Lower leg skin (tissue), 4 donors: ENCODE data around the gene DDX39B. TPM values are rescaled to one million over a fixed set of nuclear protein-coding genes. Genes with fewer than 3 reads are reported as not detected.

ENCODE experiments used
- DNase-seq, 2 donors: peaks; one replicate each; pipeline ENCODE4 v3.0.0-alpha.2; 2019; ENCODE audit warnings: low spot score in 2 of 2
- H3K4me3 ChIP-seq: fragments of 200-600 bp; sonication (generic); 2 replicates; pipeline ENCODE4 v1.5.1; 2017; ENCODE audit warnings: mild to moderate bottlenecking, low read depth; ENCODE audit not compliant: poor library complexity, severe bottlenecking
- POLR2A ChIP-seq, 2 donors: fragments of 450-650 bp; IDR thresholded peaks; one replicate each; pipeline ENCODE4 v1.6.1; 2016 to 2017; ENCODE audit warnings: antibody characterized with exemption in 2 of 2, mild to moderate bottlenecking in 1 of 2, moderate library complexity in 1 of 2
- WGBS, 2 donors: methylation state at CpG; one replicate each; pipeline ENCODE4 v1.1.5; 2018; 5-methylcytosine and 5-hydroxymethylcytosine counted together
- intact Hi-C: fragments of 100-400 bp; cut with DNase I; formaldehyde crosslinking; loops from one replicate; pipeline ENCODE4 v1.15.0; 2023; ENCODE audit warnings: low total_unique reads
- total RNA-seq, 4 donors: library from RNA; depleted of rRNA; stranded (reverse); fragments of >200 nt; gene quantifications; one replicate each; pipeline ENCODE4 v1.1.0, GENCODE V29; 2016
- TF ChIP-seq, protein P1 (sequence below), 3 donors: fragments of 450-650 bp; IDR thresholded peaks; one replicate each; pipeline ENCODE4 v1.5.1; 2016; ENCODE audit warnings: antibody characterized with exemption in 3 of 3, mild to moderate bottlenecking in 3 of 3, moderate library complexity in 2 of 3

The DDX39B gene
- total RNA-seq, 4 donors from 2014 or later, result 176 to 355 (median 238) TPM

DNA sequence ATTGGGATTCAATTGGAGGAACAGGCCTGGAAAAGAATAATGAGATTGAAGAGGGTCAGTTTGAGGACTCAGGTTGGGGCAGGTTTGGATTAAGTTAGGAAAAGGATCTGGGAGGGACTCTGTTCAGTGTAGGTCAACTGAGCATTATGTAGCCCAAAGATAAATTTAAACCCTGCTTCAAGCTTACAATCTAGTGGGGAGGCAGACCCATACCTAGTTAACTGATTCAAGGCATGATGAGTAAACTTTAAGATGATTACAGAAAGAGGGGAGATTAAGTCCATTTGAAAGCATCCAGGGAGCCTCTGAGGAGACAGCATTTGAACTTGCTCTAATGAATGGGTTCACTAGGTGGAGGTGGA, 18.9 kb upstream of the DDX39B start:
- no peak for DNase-seq
- no peak overlapping the region for H3K4me3 ChIP-seq
- no peak for TF ChIP-seq POLR2A (IDR thresholded peaks at IDR 0.05)
- TF ChIP-seq, protein P1, sequence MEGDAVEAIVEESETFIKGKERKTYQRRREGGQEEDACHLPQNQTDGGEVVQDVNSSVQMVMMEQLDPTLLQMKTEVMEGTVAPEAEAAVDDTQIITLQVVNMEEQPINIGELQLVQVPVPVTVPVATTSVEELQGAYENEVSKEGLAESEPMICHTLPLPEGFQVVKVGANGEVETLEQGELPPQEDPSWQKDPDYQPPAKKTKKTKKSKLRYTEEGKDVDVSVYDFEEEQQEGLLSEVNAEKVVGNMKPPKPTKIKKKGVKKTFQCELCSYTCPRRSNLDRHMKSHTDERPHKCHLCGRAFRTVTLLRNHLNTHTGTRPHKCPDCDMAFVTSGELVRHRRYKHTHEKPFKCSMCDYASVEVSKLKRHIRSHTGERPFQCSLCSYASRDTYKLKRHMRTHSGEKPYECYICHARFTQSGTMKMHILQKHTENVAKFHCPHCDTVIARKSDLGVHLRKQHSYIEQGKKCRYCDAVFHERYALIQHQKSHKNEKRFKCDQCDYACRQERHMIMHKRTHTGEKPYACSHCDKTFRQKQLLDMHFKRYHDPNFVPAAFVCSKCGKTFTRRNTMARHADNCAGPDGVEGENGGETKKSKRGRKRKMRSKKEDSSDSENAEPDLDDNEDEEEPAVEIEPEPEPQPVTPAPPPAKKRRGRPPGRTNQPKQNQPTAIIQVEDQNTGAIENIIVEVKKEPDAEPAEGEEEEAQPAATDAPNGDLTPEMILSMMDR (IDR thresholded peaks at IDR 0.05), result no peak
- intact Hi-C loops, result no loop called here

DNA sequence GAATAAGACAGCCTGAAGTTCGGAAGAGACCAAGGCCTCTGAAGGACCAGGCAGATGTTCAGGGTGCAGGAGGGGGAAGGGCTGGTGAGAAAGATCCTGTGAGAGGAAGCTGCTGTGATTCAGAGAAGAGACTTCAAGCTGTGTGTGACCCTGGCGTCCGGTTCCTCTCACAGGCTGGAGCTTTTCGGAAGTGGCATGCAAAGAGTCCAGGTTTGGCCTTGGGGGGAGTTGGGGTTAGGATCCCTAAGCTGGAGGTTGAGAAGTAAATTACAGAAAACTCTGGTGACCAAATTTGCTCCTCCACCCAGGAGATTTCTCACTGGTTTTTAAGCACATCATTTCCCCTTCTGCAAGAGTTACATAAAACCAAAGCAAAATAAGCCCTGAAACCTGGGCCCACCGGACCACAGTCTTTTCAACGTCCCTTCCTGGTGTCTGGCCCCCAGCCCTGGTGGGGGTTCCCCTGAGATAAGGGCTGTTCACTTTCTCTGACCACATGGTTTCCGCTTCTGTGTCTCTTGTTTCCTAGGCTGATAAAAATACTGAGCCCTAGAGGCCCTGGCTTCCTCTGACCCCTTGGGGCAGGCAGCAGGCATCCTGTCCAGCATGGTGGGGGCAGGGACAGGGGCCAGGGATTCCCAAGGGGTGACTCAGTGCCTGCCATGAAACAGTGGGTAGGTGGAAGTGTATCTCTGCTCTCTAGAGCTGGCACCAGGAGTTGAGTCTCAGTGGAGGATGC, 18.3 kb upstream of the DDX39B start:
- no peak for DNase-seq
- H3K4me3 ChIP-seq, result no peak overlapping the region
- TF ChIP-seq, protein P1 (IDR thresholded peaks at IDR 0.05), result no peak
- no peak for TF ChIP-seq POLR2A (IDR thresholded peaks at IDR 0.05)
- intact Hi-C loops, result no loop called here
- 57 to 69% methylated on average over 7 of the region's 7 CpGs for whole genome bisulfite sequencing, 2 donors

DNA sequence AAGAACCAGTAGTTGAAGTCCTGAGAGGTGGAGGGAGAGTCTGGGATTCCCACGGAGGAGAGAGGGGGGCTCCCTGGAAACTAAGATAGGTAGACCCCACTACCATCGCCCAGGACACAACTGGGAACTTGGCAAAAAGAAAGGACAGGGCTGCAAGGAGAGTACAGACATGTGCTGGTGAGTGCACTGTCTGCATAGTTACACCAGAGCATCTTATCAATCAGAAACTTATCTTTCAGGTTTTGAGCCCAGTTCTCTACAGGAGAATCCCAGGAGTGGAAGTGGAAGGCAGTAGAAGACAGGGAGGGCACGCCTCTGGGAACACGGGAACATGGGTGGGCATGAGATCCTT, 17.8 kb upstream of the DDX39B start:
- 67 to 69% methylated on average over 4 of the region's 4 CpGs for WGBS, 2 donors
- intact Hi-C loops, result no loop called here
- H3K4me3 ChIP-seq, result no peak overlapping the region
- DNase-seq, result no peak
- no peak for TF ChIP-seq POLR2A (IDR thresholded peaks at IDR 0.05)
- TF ChIP-seq, protein P1 (IDR thresholded peaks at IDR 0.05), result no peak

DNA sequence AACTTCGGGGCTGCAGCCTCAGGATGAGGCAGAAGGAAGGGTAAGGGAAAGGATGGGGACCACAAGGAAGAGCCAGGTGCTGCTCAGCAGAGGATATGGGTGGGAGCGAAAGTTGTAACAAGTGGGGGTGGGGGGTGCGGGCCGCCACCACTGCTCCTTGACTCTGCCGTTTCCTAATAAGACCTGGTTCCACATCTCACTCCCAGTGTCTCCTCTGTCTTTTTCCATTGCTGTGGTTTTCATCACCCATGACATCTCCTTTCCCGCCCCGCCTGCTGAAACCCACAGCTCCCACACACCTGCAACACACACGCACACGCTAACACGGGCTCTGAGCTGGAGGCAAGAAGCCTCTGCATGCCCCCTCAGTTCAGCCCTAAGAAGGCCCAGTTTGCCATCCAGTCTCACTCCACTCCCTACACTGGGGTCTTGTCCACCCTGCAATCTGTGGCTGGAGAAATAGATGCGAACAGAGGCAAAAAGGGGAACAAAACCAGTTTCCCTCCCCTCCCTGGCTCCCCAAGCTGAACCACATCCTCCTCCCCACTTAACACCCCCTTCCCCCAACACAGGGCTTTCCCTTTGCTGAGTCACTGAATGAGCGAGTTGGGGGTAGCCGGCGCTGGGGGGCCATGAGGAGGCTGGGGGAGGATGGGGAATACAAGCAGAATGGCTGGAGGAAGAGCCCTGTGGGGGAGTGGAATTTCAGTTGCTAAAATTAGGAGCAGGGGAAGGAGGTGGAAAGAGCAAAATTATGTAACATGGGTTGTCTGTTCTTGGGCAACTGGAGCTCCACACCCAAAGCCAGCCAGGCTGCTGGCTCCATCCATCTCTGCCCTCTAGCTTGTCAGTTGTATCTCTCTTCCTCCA, 17.1 kb upstream of the DDX39B start:
- TF ChIP-seq, protein P1 (IDR thresholded peaks at IDR 0.05), result no peak
- TF ChIP-seq POLR2A (IDR thresholded peaks at IDR 0.05), result no peak
- 78 to 79% methylated on average over 14 of the region's 14 CpGs for WGBS, 2 donors
- no peak for DNase-seq
- no peak overlapping the region for H3K4me3 ChIP-seq
- intact Hi-C loops, result no loop called here

DNA sequence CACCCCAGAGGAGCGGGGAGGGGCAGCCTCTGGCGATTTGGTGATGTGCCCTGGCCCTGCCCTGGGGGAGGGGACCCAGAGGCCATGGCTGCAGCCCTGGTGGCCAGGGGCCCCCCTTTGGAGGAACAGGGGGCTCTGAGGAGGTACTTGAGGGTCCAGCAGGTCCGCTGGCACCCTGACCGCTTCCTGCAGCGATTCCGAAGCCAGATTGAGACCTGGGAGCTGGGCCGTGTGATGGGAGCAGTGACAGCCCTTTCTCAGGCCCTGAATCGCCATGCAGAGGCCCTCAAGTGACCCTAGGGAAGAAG, 16.5 kb upstream of the DDX39B start:
- no peak for DNase-seq
- no peak overlapping the region for H3K4me3 ChIP-seq
- intact Hi-C loops, result no loop called here
- 75 to 78% methylated on average over 8 of the region's 8 CpGs for WGBS, 2 donors
- TF ChIP-seq, protein P1 (IDR thresholded peaks at IDR 0.05), result no peak
- no peak for TF ChIP-seq POLR2A (IDR thresholded peaks at IDR 0.05)
